Brain pericyte (primary cell): ENCODE measurements around the gene METTL26.

Source experiments
- DNase-seq: peaks from one replicate; pipeline ENCODE4 v3.0.0-alpha.2; 2012; ENCODE audit warnings: low read depth, low spot score

The METTL26 gene

GRCh38 chr16:674968-675883 lies 39.1 kb upstream of the METTL26 start, which contains the start of gene RHBDL1:
Gene RHBDL1, plus strand, starts transcription at chr16:675671. Its CDS starts 120 bp downstream, at chr16:675791.
- no peak for DNase-seq

- no peak for DNase-seq
Observed at GRCh38 chr16:674214-674881, 38.2 kb upstream of the METTL26 start.

- DNase-seq, result no peak
Observed at GRCh38 chr16:673399-673991, 37.4 kb upstream of the METTL26 start.

DNA sequence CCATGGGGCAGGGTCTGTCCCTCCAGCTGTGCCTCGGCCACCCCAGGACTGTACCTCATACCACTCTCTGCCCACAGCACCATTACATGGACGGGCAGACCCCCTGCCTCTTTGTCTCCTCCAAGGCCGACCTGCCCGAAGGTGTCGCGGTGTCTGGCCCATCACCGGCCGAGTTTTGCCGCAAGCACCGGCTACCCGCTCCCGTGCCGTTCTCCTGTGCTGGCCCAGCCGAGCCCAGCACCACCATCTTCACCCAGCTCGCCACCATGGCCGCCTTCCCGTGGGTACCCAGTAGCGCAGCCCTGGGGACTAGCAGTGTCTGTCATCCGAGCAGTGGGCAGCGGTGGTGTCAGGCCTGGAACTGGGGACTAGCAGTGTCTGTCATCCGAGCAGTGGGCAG lies 36.7 kb upstream of the METTL26 start:
- DNase-seq, result no peak

DNA sequence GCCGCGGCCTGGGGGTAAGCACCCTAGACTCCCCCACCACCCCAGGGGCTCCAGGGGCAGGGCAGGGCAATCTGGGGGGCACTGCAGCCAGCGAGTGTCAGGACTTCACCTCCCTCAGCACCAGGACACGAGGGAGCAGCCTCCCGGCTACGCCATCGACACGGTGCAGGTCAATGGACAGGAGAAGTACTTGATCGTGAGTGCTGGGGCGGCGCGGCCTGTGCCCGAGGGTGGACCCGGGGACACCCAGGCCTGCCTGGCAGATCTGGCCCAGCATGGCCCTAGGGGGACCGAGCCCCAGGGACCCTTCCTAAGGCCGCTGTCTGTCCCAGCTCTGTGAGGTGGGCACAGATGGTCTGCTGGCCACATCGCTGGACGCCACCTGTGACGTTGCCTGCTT lies 36.3 kb upstream of the METTL26 start:
- DNase-seq, result no peak

GRCh38 chr16:671353-672131 lies 35.4 kb upstream of the METTL26 start:
- no peak for DNase-seq

- DNase-seq, result no peak
Observed at GRCh38 chr16:670485-671352, 34.6 kb upstream of the METTL26 start.

GRCh38 chr16:669666-670065 lies 33.6 kb upstream of the METTL26 start:
- no peak for DNase-seq

DNA sequence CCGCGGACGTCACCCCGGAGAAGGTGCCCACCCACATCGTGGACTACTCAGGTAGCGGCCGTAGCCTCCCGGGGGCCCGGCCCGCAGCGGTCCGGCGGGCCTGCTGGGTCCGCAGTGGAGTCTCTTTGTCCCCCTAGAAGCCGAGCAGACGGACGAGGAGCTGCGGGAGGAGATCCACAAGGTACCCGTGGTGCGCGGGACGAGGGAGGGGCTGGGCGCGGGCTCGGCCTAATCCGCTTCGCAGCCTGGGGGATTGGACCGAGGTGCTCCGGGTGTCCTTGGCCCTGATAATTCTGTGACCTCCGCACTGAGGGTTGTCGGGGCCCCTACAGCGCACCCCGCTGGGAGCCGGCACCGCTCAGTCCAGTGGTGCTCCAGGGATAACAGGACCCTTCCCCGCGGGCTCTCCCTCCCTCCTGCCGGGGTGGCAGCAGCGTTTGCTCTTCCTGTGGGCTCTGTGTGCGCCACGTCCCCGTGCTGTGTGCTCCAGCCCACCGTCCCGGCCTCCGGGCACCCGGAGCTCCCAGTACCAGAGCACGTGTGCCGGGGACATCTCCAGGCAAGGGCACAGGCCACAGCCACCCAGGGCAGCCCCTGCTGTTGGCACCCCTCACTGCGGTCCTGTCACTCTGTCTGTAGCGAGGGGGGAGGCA lies 32.5 kb upstream of the METTL26 start:
- DNase-seq, result no peak

DNA sequence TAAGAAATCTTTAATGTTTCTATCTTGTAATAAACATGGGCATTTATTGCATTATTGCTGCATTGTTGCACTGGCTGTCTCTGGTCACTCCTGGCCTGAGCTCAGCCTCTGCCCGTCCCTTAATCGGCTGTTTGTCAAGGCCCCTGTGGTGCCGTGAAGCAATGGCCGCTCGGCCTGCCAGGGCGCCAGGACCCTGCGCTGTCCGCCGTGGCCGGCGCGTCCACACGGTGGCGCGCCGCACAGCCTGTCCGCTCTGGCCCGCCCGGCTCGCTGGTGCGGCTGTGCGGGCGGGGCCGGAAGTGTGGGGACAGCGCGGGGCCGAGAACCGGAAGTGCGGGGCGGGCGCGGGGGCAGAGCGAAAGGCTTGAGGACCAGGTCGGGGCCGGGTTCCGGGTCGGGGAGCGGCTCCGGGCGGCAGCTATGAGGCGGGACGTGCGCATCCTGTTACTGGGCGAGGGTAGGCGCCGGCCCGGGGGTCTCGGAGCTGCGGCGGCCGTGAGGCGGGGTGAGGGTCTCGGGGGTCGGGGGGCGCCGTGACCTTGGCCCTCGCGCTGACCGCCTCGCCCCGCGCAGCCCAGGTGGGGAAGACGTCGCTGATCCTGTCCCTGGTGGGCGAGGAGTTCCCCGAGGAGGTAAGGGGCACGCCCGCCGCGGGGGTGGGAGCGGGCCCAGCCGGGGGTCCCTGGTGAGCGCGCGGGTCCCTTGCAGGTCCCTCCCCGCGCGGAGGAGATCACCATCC lies 31.8 kb upstream of the METTL26 start, which contains the start of gene RHOT2:
TSS of gene RHOT2 (plus strand) at position 353 of the 739 bp plus-strand sequence. CDS start at position 421, 68 bp downstream.
- DNase-seq, result no peak

DNA sequence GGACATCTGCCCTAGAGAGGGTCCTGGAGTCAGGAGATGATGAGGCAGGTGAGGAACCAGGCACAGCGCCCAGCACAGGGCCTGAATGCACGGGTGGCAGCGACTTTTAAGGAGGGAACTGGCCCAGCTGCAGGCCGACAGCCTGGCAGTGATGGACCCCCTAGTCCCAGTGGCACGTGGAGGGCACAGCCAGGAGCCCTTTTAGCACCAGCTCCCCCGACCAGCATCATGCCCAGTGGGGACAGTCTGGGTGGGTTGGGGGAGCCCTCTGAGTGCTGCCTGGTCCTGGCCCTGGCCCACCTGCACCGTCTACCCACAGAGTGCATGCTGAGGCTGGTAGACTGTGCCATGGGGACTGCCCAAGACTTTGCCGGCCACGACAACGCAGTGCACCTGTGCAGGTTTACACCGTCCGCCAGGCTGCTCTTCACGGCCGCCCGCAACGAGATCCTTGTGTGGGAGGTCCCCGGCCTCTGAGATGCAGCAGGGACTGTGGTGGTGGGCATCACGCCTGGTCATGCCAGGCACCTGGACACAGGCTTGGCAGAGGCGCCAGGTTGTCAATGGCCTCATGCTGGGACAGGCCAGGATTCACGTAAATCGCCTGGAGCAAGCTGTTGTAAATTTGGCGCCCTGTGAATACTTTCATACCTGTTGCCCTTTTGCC lies 31.1 kb upstream of the METTL26 start:
- DNase-seq, result no peak

DNA sequence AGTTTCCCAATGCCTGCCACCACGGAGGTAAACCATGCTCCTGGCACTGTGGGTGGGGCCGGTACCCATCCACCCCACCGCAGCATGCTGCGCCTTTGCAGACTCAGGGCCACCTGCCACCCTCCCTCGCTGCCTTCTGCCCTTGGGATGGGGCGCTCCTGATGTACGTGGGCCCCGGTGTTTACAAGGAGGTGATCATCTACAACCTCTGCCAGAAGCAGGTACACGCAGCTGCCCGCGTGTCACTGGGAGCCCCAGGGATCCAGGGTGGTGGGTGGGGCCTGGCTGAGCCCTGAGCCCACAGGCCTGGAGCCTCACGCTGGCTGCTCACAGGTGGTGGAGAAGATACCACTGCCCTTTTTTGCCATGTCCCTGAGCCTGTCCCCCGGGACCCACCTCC lies 30.5 kb upstream of the METTL26 start:
- no peak for DNase-seq

DNA sequence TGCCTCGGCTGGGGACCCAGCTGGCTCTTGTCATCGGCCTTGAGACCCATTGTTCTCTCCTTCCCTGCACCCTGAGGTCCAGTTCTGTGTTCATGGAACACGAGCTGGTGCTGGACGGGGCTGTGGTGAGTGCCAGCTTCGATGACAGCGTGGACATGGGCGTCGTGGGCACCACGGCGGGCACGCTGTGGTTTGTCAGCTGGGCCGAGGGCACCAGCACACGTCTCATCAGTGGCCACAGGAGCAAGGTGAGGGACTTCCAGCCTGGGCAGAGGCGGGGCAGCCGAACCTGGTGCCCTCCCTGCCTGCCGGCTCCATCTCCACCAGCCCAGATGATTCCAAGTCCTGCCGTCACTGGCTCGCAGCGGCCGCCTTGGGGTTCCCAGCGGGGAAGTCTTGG lies 26.5 kb upstream of the METTL26 start:
- no peak for DNase-seq

- no peak for DNase-seq
Observed at GRCh38 chr16:662095-662494, 26.0 kb upstream of the METTL26 start.

GRCh38 chr16:661184-661821 lies 25.2 kb upstream of the METTL26 start:
- no peak for DNase-seq

GRCh38 chr16:660459-661183 lies 24.5 kb upstream of the METTL26 start:
- no peak for DNase-seq

DNA sequence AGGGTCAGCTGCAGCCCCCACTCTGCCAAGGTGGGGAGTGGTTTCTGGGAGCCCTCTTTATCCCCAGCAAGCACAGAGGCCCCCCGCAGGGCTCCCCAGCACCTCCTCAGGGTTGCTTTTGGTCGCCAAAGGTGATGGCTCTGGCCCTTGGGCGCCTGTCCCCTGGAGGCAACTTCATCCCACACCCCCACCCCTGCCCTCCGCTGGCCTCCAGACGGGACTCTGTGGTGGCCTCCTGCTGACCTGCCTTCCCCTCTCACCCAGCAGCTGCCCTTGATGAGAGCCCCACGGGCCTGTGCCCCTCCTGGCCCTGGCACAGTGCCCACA lies 24.0 kb upstream of the METTL26 start:
- DNase-seq, result no peak

DNA sequence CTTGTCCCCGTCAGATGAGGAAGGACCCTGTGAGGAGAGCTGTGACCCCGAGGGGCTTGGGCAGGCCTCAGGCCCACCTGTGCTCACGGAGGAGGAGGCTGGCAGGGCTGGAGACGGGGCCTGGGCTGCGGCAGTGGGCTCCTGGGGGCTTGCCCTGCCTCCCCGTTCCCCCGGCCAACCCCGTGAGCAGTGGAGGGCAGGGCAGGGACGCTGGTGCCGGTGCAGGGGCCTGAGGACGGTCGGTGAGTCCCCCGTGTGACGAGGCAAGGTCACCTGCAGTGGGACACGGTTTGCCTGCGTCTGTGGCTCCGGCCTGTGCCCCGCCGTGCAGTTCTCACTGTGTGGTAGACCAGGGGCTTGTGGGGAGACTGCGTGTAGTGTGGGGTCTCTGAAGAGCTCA lies 23.5 kb upstream of the METTL26 start:
- no peak for DNase-seq
